GM12878 (cell line): ENCODE measurements around the gene DBR1. TPM values are rescaled to one million over a fixed set of nuclear protein-coding genes. Genes with fewer than 3 reads are reported as not detected.

Experiments used
- ATAC-seq: fragments of 200-7000 bp; cut with Tn5 transposase; 3 replicates; pipeline ENCODE4 v1.9.1; 2020; ENCODE audit warnings: mild to moderate bottlenecking, moderate library complexity
- BruUV-seq: library from RNA; stranded (reverse); fragments of 400-500 nt; replicated peaks from 2 replicates; lab custom pipeline; 2021; lab: Mats Ljungman, UMichigan
- CTCF ChIA-PET: fragments of 300-600 bp; sonication (Branson Sonifier 250); formaldehyde crosslinking; extraction: SDS; loops from one replicate; lab custom pipeline; 2021; ENCODE audit warnings: inconsistent platforms; lab: Yijun Ruan, JAX
- POLR2A ChIA-PET: fragments of 350-600 bp; formaldehyde crosslinking; extraction: SDS; loops from one replicate; lab custom pipeline; 2021; ENCODE audit warnings: inconsistent platforms; lab: Charles Lee
- RAD21 ChIA-PET: fragments of 300-600 bp; sonication (Branson Sonifier 250); formaldehyde crosslinking; loops from one replicate; lab custom pipeline; 2023; ENCODE audit warnings: antibody characterized with exemption; ENCODE audit not compliant: unreplicated experiment; lab: Charles Lee
- SMC1A ChIA-PET: fragments of 300-600 bp; sonication (Branson Sonifier 250); formaldehyde crosslinking; loops from one replicate; lab custom pipeline; 2023; ENCODE audit not compliant: unreplicated experiment, uncharacterized antibody; lab: Charles Lee
- DNase-seq: peaks from one replicate; pipeline ENCODE4 v3.0.0-alpha.2; 2011; ENCODE audit warnings: low read depth, low spot score
- FAIRE-seq: peaks from 3 replicates; lab custom pipeline; 2011; peaks lifted over from hg19 to GRCh38; lab: Jason Lieb, UNC
- H2AFZ ChIP-seq: 2 replicates; pipeline ENCODE4 v1.6.0; 2011; ENCODE audit warnings: low read depth, low read length, control low read depth; ENCODE audit not compliant: control insufficient read depth
- H3K27ac ChIP-seq: 2 replicates; pipeline ENCODE4 v1.5.1; 2011; ENCODE audit warnings: control low read depth; ENCODE audit not compliant: control insufficient read depth, insufficient read depth
- H3K27me3 ChIP-seq, 2 experiments: replicated peaks in 1 of 2; 2 replicates each; pipeline versions ENCODE4 v1.6.0 to v1.6.1; 2011; ENCODE audit warnings: low read length in 1 of 2; ENCODE audit not compliant: control insufficient read depth in 2 of 2, insufficient read depth in 2 of 2
- H3K36me3 ChIP-seq, 2 experiments: 2 replicates each; pipeline ENCODE4 v1.5.1; 2011; ENCODE audit warnings: low read length in 1 of 2; ENCODE audit not compliant: control insufficient read depth in 2 of 2, insufficient read depth in 2 of 2
- H3K4me1 ChIP-seq: 2 replicates; pipeline ENCODE4 v1.6.1; 2011; ENCODE audit warnings: mild to moderate bottlenecking, low read length, moderate library complexity, mixed read lengths; ENCODE audit not compliant: control insufficient read depth, insufficient read depth
- H3K4me2 ChIP-seq: 2 replicates; pipeline ENCODE4 v1.6.0; 2011; ENCODE audit warnings: control low read depth; ENCODE audit not compliant: control insufficient read depth, insufficient read depth
- H3K4me3 ChIP-seq: fragments of 200-600 bp; sonication (generic); 2 replicates; pipeline ENCODE4 v1.5.1; 2016
- H3K79me2 ChIP-seq: 2 replicates; pipeline ENCODE4 v1.6.0; 2011; ENCODE audit warnings: low read length; ENCODE audit not compliant: control insufficient read depth, insufficient read depth
- H3K9ac ChIP-seq: 2 replicates; pipeline ENCODE4 v1.8.0; 2011; ENCODE audit warnings: low read length, control low read depth, mixed read lengths; ENCODE audit not compliant: control insufficient read depth, insufficient read depth
- H3K9me3 ChIP-seq: replicated peaks from 3 replicates; pipeline ENCODE4 v1.5.1; 2011; ENCODE audit warnings: mild to moderate bottlenecking, low read length; ENCODE audit not compliant: control insufficient read depth, insufficient read depth
- H4K20me1 ChIP-seq: 2 replicates; pipeline ENCODE4 v1.6.0; 2011; ENCODE audit not compliant: control insufficient read depth, insufficient read depth
- BMI1 ChIP-seq: fragments of 450-650 bp; IDR thresholded peaks from 2 replicates; pipeline ENCODE4 v1.6.1; 2016; ENCODE audit warnings: mild to moderate bottlenecking, moderate library complexity, borderline replicate concordance
- CBX5 ChIP-seq: sonication (generic); IDR thresholded peaks from 2 replicates; pipeline ENCODE4 v1.6.1; 2016; ENCODE audit warnings: low read depth, moderate library complexity, mild to moderate bottlenecking, inconsistent platforms
- EED ChIP-seq: sonication (generic); IDR thresholded peaks from 2 replicates; pipeline ENCODE4 v1.6.1; 2016; ENCODE audit warnings: antibody characterized with exemption, low read depth
- HDAC6 ChIP-seq: fragments of 200-600 bp; sonication (generic); IDR thresholded peaks from one replicate; pipeline ENCODE4 v1.8.0; 2017; ENCODE audit warnings: antibody characterized with exemption; ENCODE audit not compliant: unreplicated experiment
- POLR2AphosphoS5 ChIP-seq: IDR thresholded peaks from 2 replicates; pipeline ENCODE4 v1.6.1; 2011; ENCODE audit warnings: mild to moderate bottlenecking, low read length, inconsistent platforms
- WGBS: methylation state at CpG from one replicate; pipeline ENCODE4 v1.1.6; 2016; ENCODE audit warnings: low lambda C conversion rate; ENCODE audit not compliant: insufficient replicate concordance, insufficient coverage; ENCODE audit errors: missing lambda C conversion rate; 5-methylcytosine and 5-hydroxymethylcytosine counted together
- in situ Hi-C: fragments of 300-500 bp; cut with MboI; formaldehyde crosslinking; loops from 9 replicates; pipeline ENCODE4 v1.14.3; 2018; ENCODE audit warnings: mixed read lengths
- intact Hi-C: fragments of 100-400 bp; cut with micrococcal nuclease; formaldehyde crosslinking; loops from one replicate; pipeline ENCODE4 v1.14.2; 2022; ENCODE audit not compliant: unreplicated experiment
- polyA plus RNA-seq, 11 experiments: library from polyadenylated mRNA; depleted of rRNA in 4 of 11; unstranded in 6 of 11; stranded (reverse) in 5 of 11; fragments of >200 nt; fragmentation: Nextera tagmentation in 4 of 11; fragmentation: Illumina TruSeq in 1 of 11; extraction: Ambion mirVana in 4 of 11; extraction: Trizol in 1 of 11; gene quantifications; 1 replicate in 1 of 11; 2 replicates in 10 of 11; pipeline versions ENCODE4 v1.2.1 to v1.2.3, GENCODE V29; 2011 to 2016; ENCODE audit warnings: inconsistent platforms in 2 of 11, missing spikeins in 2 of 11, low read depth in 1 of 11
- total RNA-seq, 4 experiments: library from RNA; depleted of rRNA in 3 of 4; stranded (reverse); fragments of >200 nt in 3 of 4; fragmentation: Illumina TruSeq in 1 of 4; extraction: Trizol in 1 of 4; gene quantifications; 2 replicates each; pipeline versions ENCODE4 v1.2.1 to v1.2.3, GENCODE V29; 2013 to 2021
- TF ChIP-seq, protein P1 (sequence below): fragments of 450-650 bp; IDR thresholded peaks from 2 replicates; pipeline ENCODE4 v1.6.1; 2014; ENCODE audit warnings: mild to moderate bottlenecking
- TF ChIP-seq, protein P2 (sequence below): fragments of 450-650 bp; IDR thresholded peaks from 2 replicates; pipeline ENCODE4 v1.6.1; 2016; ENCODE audit warnings: mild to moderate bottlenecking

Gene DBR1
- total and polyA plus RNA-seq, 10 of the 15 experiments (the other 5 are each of a cell fraction or from before 2014, with no cell fraction given), result 4.1 to 17.3 (median 15.8) TPM

DNA sequence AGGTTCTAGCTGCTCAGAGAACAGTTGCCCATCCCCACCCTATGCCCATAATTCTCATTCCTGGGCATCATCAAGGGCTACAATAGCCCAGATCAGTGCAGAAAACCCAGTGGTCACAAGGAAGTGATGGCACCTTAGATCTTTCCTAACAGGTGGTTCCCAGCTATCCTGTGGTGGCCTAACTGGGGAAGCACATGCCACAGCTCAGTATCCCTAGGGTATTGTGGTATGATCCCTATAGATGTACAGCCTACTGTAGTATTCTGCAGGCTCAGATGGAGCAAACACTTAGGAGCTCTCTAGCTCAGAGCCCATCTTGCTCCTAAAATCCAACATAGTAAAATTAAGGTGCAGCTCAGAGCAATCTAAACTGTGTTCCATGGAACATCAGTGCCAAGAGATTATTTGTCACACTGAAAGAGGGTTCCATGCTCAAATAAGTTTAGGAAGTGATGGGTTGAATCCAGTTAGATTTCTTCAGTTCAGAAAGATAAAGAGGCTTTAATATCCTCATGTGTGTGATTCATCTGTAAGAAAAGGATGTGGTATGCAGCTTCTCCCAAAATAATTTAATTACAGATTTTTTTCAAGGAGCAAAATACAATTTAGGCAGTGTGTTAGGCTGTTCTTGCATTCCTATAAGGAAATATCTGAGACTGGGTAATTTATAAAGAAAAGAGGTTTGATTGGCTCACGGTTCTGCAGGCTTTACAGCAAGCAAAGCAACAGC is 46.9 kb downstream of the DBR1 start:
- RAD21 ChIA-PET, result no interaction called here
- no peaks in the 10 kb centered on the region for H4K20me1 ChIP-seq

More for the DNA sequence above, 46.9 kb downstream of the DBR1 start:
- Histone ChIP-seq H3K4me2 (no peak overlapping the region), H3K36me3 (no peaks in the 10 kb centered on the region), H3K9me3 (no peaks in the 10 kb centered on the region), H3K27ac (no peak overlapping the region), H3K4me1 (no peaks in the 10 kb centered on the region), H3K27me3 (peaks cover 0 to 2% of the 10 kb centered on the region in 2 experiments; a peak in 2 of 4 replicates), H2AFZ (no peak overlapping the region), H3K4me3 (no peak overlapping the region), H3K79me2 (no peaks in the 10 kb centered on the region), H3K9ac (no peak overlapping the region)
- CTCF ChIA-PET, result interaction anchor here (0.7 kb wide), 1 partner anchor 419 kb away, joined by 3 read pairs; no protein-coding TSS in a partner anchor
- FAIRE-seq (no peak), DNase-seq (no peak), ATAC-seq (no peak)
- no TSS peak for BruUV-seq
- POLR2A ChIA-PET, result no interaction called here
- intact Hi-C loops, result no loop called here
- TF ChIP-seq EED, result no peak
- TF ChIP-seq POLR2AphosphoS5, result no peak
- no peak for TF ChIP-seq CBX5
- TF ChIP-seq, protein P1, sequence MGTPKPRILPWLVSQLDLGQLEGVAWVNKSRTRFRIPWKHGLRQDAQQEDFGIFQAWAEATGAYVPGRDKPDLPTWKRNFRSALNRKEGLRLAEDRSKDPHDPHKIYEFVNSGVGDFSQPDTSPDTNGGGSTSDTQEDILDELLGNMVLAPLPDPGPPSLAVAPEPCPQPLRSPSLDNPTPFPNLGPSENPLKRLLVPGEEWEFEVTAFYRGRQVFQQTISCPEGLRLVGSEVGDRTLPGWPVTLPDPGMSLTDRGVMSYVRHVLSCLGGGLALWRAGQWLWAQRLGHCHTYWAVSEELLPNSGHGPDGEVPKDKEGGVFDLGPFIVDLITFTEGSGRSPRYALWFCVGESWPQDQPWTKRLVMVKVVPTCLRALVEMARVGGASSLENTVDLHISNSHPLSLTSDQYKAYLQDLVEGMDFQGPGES, result no peak
- no peak for TF ChIP-seq HDAC6
- TF ChIP-seq BMI1, result no peak
- TF ChIP-seq, protein P2, sequence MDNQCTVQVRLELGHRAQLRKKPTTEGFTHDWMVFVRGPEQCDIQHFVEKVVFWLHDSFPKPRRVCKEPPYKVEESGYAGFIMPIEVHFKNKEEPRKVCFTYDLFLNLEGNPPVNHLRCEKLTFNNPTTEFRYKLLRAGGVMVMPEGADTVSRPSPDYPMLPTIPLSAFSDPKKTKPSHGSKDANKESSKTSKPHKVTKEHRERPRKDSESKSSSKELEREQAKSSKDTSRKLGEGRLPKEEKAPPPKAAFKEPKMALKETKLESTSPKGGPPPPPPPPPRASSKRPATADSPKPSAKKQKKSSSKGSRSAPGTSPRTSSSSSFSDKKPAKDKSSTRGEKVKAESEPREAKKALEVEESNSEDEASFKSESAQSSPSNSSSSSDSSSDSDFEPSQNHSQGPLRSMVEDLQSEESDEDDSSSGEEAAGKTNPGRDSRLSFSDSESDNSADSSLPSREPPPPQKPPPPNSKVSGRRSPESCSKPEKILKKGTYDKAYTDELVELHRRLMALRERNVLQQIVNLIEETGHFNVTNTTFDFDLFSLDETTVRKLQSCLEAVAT, result no peak
- in situ Hi-C loops, result no loop called here
- SMC1A ChIA-PET, result no interaction called here
- WGBS, result 0% methylated on average over 1 of the region's 1 CpG
